Fibroblast of the aortic adventitia (primary cell): ENCODE measurements around the gene CAMK2B. TPM values are rescaled to one million over a fixed set of nuclear protein-coding genes. Genes with fewer than 3 reads are reported as not detected.
A peak's percentile ranks its signal among the peaks of the same experiment; 100 is the strongest.

ENCODE experiments used
- DNase-seq: peaks from one replicate; pipeline ENCODE4 v3.0.0-alpha.2; 2010; ENCODE audit warnings: low read depth
- H3K4me3 ChIP-seq: 2 replicates; pipeline ENCODE4 v1.5.1; 2011; ENCODE audit warnings: low read depth, mild to moderate bottlenecking, control low read depth, low read length, moderate library complexity
- CTCF ChIP-seq: IDR thresholded peaks from 2 replicates; pipeline ENCODE4 v1.5.1; 2011; ENCODE audit warnings: mild to moderate bottlenecking, low read length, control low read depth, inconsistent platforms; ENCODE audit not compliant: insufficient read depth
- total RNA-seq: library from RNA; depleted of rRNA; stranded (reverse); fragments of >200 nt; gene quantifications from 2 replicates; pipeline ENCODE4 v1.2.3, GENCODE V29; 2012; ENCODE audit warnings: low replicate concordance

Gene CAMK2B
- total RNA-seq, result 6.4 TPM in 1 of 2 replicates, not detected in the other

GRCh38 chr7:44325201-44325671 lies at the start of gene CAMK2B:
CAMK2B (minus strand) TSS chr7:44325594; CDS start chr7:44325421, 173 bp downstream.
- no peak for TF ChIP-seq CTCF
- no peak for DNase-seq
- H3K4me3 ChIP-seq, result peak within 1 kb of the TSS; percentile 50

GRCh38 chr7:44374007-44374763 lies 48.8 kb upstream of the CAMK2B start:
- no peak overlapping the region for H3K4me3 ChIP-seq
- no peak for TF ChIP-seq CTCF
- no peak for DNase-seq

GRCh38 chr7:44373418-44373740 lies 48.0 kb upstream of the CAMK2B start:
- DNase-seq, result no peak
- no peak for TF ChIP-seq CTCF
- H3K4me3 ChIP-seq, result no peak overlapping the region

- H3K4me3 ChIP-seq, result no peak overlapping the region
- TF ChIP-seq CTCF, result no peak
- DNase-seq, result no peak
Measured at GRCh38 chr7:44372560-44373417, 47.4 kb upstream of the CAMK2B start.

GRCh38 chr7:44368885-44369284 lies 43.5 kb upstream of the CAMK2B start:
- peak; percentile 45 for DNase-seq
- no peak for TF ChIP-seq CTCF
- no peak overlapping the region for H3K4me3 ChIP-seq

GRCh38 chr7:44368455-44368854 lies 43.1 kb upstream of the CAMK2B start:
- no peak for TF ChIP-seq CTCF
- no peak for DNase-seq
- no peak overlapping the region for H3K4me3 ChIP-seq
